ENCODE results near the gene GYPC. TPM values are rescaled to one million over a fixed set of nuclear protein-coding genes. Genes with fewer than 3 reads are reported as not detected.
"Not testable (repeated sequence)": the region's sequence is repeated elsewhere in the genome, so short reads cannot be mapped to it uniquely, and the experiment has no call there.

Gene GYPC
- total RNA-seq, 1 experiment from 2014 or later: 60.9 TPM

GRCh38 chr2:126668254-126668653 lies 12.3 kb downstream of the GYPC start:
- DNase-seq (ENCODE audit: low read depth): no peak

- DNase-seq (ENCODE audit: low read depth): no peak
These were observed 13.8 kb downstream of the GYPC start for GRCh38 chr2:126669772-126670171.

GRCh38 chr2:126671488-126671887 lies 15.5 kb downstream of the GYPC start:
- DNase-seq (ENCODE audit: low read depth): no peak

- no peak for DNase-seq (ENCODE audit: low read depth)
These were observed 17.1 kb downstream of the GYPC start for GRCh38 chr2:126672980-126673605.

GRCh38 chr2:126674075-126674744 lies 18.3 kb downstream of the GYPC start:
- no peak for DNase-seq (ENCODE audit: low read depth)

- no peak for DNase-seq (ENCODE audit: low read depth)
These were observed 19.7 kb downstream of the GYPC start for GRCh38 chr2:126675637-126676036.

GRCh38 chr2:126676221-126677175 lies 20.5 kb downstream of the GYPC start:
- no peak for DNase-seq (ENCODE audit: low read depth)

GRCh38 chr2:126677176-126677538 lies 21.2 kb downstream of the GYPC start:
- DNase-seq (ENCODE audit: low read depth): no peak

GRCh38 chr2:126678269-126679065 lies 22.5 kb downstream of the GYPC start:
- DNase-seq (ENCODE audit: low read depth): no peak

- DNase-seq (ENCODE audit: low read depth): no peak
These were observed 23.2 kb downstream of the GYPC start for GRCh38 chr2:126679094-126679713.

- DNase-seq (ENCODE audit: low read depth): no peak
These were observed 25.5 kb downstream of the GYPC start for GRCh38 chr2:126681505-126681904.

GRCh38 chr2:126685629-126686028 lies 29.7 kb downstream of the GYPC start:
- no peak for DNase-seq (ENCODE audit: low read depth)

GRCh38 chr2:126686286-126686685 lies 30.3 kb downstream of the GYPC start:
- no peak for DNase-seq (ENCODE audit: low read depth)

GRCh38 chr2:126686841-126687485 lies 31.0 kb downstream of the GYPC start:
- DNase-seq (ENCODE audit: low read depth): no peak

- no peak for DNase-seq (ENCODE audit: low read depth)
These were observed 31.5 kb downstream of the GYPC start for GRCh38 chr2:126687503-126687902.

GRCh38 chr2:126688594-126688993 lies 32.6 kb downstream of the GYPC start:
- not testable (repeated sequence) for DNase-seq (ENCODE audit: low read depth)

- not testable (repeated sequence) for DNase-seq (ENCODE audit: low read depth)
These were observed 36.3 kb downstream of the GYPC start for GRCh38 chr2:126692241-126692640.

- not testable (repeated sequence) for DNase-seq (ENCODE audit: low read depth)
These were observed 37.1 kb downstream of the GYPC start for GRCh38 chr2:126692934-126693592.

- no peak for DNase-seq (ENCODE audit: low read depth)
These were observed 40.9 kb downstream of the GYPC start for GRCh38 chr2:126696644-126697520.
